Measurements from ENCODE around the gene DNAH8.

DNAH8 gene

GRCh38 chr6:39047434-39048327, 332.6 kb downstream of the DNAH8 start:
- no peak overlapping the region for H3K4me3 ChIP-seq (ENCODE audit: low read depth, low read length)

DNA sequence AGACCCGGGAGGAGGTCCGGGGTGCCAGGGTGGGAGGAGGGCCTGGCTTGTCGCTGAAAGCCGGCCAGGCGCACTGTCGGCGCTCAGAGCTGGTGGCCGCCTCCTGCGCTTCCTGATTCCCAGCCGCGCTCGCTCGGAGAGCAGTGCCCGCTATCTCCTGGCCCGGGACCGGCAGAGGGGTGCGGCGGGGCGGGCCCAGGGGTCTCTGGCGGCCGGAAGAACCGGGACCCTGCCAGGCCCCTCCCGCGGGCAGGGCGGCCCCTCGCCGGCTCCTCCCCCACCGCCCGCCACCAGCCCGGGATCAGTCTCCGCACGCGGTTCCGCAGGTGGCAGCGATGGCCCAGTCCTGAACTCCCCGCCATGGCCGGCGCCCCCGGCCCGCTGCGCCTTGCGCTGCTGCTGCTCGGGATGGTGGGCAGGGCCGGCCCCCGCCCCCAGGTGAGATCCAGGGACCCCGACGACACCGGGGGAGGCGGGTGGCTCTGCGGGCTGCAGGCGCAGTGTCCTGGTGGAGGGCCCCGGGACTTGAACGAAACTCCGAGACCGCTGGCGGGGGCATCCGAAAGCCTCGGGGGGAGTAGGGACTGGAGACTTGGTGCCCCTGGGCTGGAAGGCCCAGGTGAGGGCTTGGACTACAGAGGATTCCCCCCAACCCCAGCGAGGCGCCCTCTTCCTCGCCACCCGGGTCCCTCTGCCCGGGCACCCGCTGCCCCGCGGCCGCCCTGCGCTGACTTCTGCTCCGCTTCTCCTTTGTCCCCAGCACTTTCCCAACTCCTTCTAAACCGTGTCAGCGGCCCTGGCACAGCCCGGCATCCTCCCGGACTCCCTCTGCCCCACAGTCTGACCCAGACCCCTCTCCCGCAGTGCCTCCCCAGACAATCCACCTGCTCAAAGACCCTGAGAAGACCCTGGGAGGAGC, 333.6 kb downstream of the DNAH8 start, which contains the start of gene GLP1R:
GLP1R (plus strand) TSS at position 301 of the 919 bp plus-strand sequence; CDS start at position 361, 60 bp downstream.
- peak within 1 kb of the TSS; percentile 64 for H3K4me3 ChIP-seq (ENCODE audit: low read depth, low read length)

- H3K4me3 ChIP-seq (ENCODE audit: low read depth, low read length): no peak overlapping the region
These were observed 334.6 kb downstream of the DNAH8 start for GRCh38 chr6:39049575-39050283.

DNA sequence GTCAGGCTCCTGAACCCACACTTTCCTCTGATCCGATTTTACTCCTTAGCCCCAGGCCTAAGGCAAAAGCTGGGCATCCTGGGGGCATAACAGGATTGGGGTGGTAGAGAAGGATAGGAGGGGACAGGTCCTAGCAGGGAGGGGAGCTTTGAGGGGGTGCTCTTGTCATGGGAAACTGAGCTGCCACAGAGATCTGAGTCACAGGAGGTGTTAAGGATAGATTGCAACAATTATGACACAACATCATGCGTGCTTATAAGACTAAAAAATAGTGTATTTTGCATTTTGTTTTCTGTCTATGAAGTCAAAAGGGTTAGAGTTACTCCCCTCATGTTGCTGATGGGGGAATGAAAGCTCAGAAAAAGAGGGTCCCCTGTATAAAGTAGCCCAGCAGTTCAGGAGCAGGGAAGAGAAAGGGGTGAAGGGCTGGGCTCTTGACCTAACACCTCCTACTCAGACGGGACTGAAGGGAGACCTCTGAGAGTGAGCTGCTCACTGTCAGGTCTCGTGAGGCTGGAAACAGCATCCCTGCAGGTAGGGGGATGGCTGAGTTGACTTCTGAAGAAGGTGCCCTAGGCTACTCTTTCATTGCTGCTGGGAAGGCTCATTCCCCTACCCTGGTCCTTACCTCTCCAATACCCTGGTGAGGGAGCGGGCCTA, 335.5 kb downstream of the DNAH8 start:
- H3K4me3 ChIP-seq (ENCODE audit: low read depth, low read length): no peak overlapping the region

- H3K4me3 ChIP-seq (ENCODE audit: low read depth, low read length): no peak overlapping the region
These were observed 336.4 kb downstream of the DNAH8 start for GRCh38 chr6:39051399-39052122.

DNA sequence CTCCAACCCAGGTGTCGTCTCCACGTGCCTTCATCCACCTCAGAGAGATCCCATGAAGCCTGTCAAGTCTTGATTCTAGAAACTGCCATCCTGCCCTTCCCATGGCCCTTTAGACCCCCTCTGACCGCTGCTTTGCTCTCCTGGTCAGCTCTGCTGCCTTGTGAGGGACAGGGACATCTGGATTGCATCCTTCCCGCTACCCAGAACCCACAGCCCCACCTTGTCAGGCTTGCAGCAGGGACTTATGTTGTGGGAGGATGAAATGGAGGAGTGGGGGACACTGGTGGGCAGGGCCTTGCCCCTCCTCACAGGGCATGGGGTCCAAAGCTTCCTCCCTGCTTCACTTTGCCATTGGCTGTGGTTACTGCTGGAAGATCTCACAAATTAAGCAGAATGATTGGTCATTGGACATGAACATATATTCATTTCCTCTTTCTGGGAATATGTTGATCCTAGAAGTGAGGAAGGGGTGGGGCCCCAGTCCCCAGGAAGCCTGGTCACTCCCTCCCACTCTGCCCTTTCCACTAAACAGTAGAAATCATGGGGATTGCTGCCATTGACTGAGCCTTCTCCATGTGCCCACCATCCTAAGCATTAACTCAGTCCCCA, 338.0 kb downstream of the DNAH8 start:
- H3K4me3 ChIP-seq (ENCODE audit: low read depth, low read length): no peak overlapping the region

GRCh38 chr6:39053854-39054576, 338.9 kb downstream of the DNAH8 start:
- H3K4me3 ChIP-seq (ENCODE audit: low read depth, low read length): no peak overlapping the region

DNA sequence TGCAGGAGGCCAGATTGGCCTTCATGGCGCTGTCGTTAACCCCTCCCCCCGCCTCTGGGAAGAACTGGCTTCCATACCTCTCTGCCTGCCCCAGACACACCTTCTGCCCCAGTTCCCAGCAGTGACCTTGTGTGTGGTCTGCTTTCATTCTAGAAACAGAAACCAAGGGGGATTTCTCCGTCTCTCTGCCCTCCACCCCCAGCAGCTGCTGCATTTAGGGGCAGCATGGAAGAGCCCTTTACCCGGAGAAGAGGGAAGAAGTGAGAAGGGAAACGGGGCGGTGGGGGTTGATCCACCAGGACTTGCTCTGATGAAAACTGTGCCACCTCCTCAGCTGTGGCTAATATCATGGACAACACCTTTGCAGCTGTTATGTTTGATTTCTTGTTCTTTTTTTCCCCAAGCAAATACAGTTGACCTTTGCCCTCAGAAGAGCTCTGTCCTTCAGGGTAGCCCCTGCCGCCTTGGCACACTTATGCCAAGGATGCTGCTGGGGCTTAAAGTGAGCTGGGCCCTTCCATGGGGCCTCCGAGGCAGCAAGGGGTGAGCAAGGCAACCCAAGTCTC, 339.5 kb downstream of the DNAH8 start:
- H3K4me3 ChIP-seq (ENCODE audit: low read depth, low read length): no peak overlapping the region

- H3K4me3 ChIP-seq (ENCODE audit: low read depth, low read length): no peak overlapping the region
These were observed 340.6 kb downstream of the DNAH8 start for GRCh38 chr6:39055661-39056060.

DNA sequence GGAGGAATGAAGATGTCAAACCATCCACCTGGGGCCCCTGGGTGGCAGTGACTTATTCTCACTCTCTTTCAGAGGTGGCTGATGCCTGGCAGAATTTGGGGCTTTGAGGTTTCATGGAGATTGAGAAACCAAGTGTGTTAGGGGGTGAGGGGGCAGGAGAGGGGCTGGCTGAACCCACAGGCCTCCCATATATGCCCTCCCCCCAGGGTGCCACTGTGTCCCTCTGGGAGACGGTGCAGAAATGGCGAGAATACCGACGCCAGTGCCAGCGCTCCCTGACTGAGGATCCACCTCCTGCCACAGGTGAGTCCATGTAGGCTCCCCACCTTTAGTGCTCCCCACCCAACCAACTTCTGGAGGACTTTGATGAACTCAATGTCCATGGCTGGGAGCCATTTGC, 341.1 kb downstream of the DNAH8 start:
- H3K4me3 ChIP-seq (ENCODE audit: low read depth, low read length): no peak overlapping the region

GRCh38 chr6:39056681-39057080, 341.6 kb downstream of the DNAH8 start:
- H3K4me3 ChIP-seq (ENCODE audit: low read depth, low read length): no peak overlapping the region

GRCh38 chr6:39057251-39058155, 342.4 kb downstream of the DNAH8 start:
- H3K4me3 ChIP-seq (ENCODE audit: low read depth, low read length): no peak overlapping the region

- H3K4me3 ChIP-seq (ENCODE audit: low read depth, low read length): no peak overlapping the region
These were observed 343.5 kb downstream of the DNAH8 start for GRCh38 chr6:39058471-39059147.

GRCh38 chr6:39059496-39060310, 344.6 kb downstream of the DNAH8 start:
- no peak overlapping the region for H3K4me3 ChIP-seq (ENCODE audit: low read depth, low read length)

DNA sequence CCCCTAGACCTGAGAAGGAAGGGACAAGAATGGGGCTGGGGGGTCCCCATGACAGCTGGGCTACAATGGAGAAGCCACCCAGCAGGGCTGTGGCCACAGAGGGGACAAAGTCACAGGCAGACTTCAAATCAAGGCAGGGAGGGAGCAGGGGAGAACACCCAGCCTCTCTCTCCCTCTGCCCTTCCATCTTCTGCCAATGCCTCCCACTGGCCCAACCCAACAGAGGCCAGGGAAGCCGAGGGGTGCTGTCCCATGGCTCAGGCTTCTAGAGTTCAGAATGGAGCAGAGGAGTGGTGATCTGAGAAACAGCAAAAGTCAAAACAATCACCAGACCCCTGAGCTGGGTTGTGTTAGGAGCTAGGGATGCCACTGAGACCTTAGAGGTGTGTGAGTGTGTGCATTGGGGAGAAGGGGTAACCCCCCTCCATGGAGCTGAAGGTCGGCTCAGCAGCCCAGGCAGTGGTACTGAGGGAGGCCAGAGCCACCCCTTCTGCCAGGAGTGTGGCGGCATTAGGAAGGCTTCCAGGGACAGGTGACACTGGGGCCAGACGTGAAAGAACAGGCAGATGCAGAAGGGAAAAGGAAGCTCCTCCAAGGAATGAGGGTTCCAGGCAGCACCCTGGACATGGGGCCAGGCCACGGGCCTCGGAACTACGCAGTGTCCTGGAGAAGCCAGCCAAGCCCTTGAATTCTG, 345.5 kb downstream of the DNAH8 start:
- no peak overlapping the region for H3K4me3 ChIP-seq (ENCODE audit: low read depth, low read length)

All from iPS-11a (cell line).